Islet of Langerhans (tissue), 1 donor: Measurements from ENCODE around the gene SYNDIG1.

Experiments used
- FAIRE-seq: peaks from one replicate; lab custom pipeline; 2011; peaks lifted over from hg19 to GRCh38; lab: Jason Lieb, UNC

SYNDIG1 gene

GRCh38 chr20:24469116-24469893 lies at the start of gene SYNDIG1:
TSS of gene SYNDIG1 (plus strand) at chr20:24469629. CDS start at chr20:24543098, 73,469 bp downstream.
- FAIRE-seq: no peak

GRCh38 chr20:24419786-24420185 lies 49.6 kb upstream of the SYNDIG1 start:
- no peak for FAIRE-seq

GRCh38 chr20:24420567-24420966 lies 48.9 kb upstream of the SYNDIG1 start:
- FAIRE-seq: no peak

- FAIRE-seq: no peak
Measured at GRCh38 chr20:24421071-24421470, 48.4 kb upstream of the SYNDIG1 start.

GRCh38 chr20:24422091-24422760 lies 47.2 kb upstream of the SYNDIG1 start:
- no peak for FAIRE-seq

GRCh38 chr20:24423390-24424313 lies 45.8 kb upstream of the SYNDIG1 start:
- FAIRE-seq: no peak

- FAIRE-seq: no peak
Measured at GRCh38 chr20:24425523-24426135, 43.8 kb upstream of the SYNDIG1 start.

GRCh38 chr20:24431279-24432045 lies 38.0 kb upstream of the SYNDIG1 start:
- FAIRE-seq: no peak

GRCh38 chr20:24432046-24432442 lies 37.4 kb upstream of the SYNDIG1 start:
- no peak for FAIRE-seq

- no peak for FAIRE-seq
Measured at GRCh38 chr20:24436160-24436559, 33.3 kb upstream of the SYNDIG1 start.

GRCh38 chr20:24437196-24438082 lies 32.0 kb upstream of the SYNDIG1 start:
- FAIRE-seq: no peak

- no peak for FAIRE-seq
Measured at GRCh38 chr20:24438331-24438730, 31.1 kb upstream of the SYNDIG1 start.

GRCh38 chr20:24439737-24440387 lies 29.6 kb upstream of the SYNDIG1 start:
- no peak for FAIRE-seq

- no peak for FAIRE-seq
Measured at GRCh38 chr20:24441661-24442060, 27.8 kb upstream of the SYNDIG1 start.

GRCh38 chr20:24442909-24443308 lies 26.5 kb upstream of the SYNDIG1 start:
- FAIRE-seq: no peak

GRCh38 chr20:24443436-24443835 lies 26.0 kb upstream of the SYNDIG1 start:
- no peak for FAIRE-seq

GRCh38 chr20:24444526-24445190 lies 24.8 kb upstream of the SYNDIG1 start:
- FAIRE-seq: no peak

GRCh38 chr20:24445510-24446170 lies 23.8 kb upstream of the SYNDIG1 start:
- FAIRE-seq: no peak

- FAIRE-seq: no peak
Measured at GRCh38 chr20:24446811-24447210, 22.6 kb upstream of the SYNDIG1 start.
